Gastrocnemius medialis (tissue), 4 donors: ENCODE results near the gene PRKACB.

Experiments used
- POLR2A ChIP-seq, 2 donors: fragments of 450-650 bp; IDR thresholded peaks; one replicate each; pipeline ENCODE4 v1.6.1; 2017; ENCODE audit warnings: antibody characterized with exemption in 2 of 2, mild to moderate bottlenecking in 2 of 2, moderate library complexity in 2 of 2
- TF ChIP-seq, protein P1 (sequence below), 5 experiments: fragments of 450-650 bp in 3 of 5; fragments of 200-600 bp in 2 of 5; sonication (generic) in 2 of 5; IDR thresholded peaks in 4 of 5; conservative IDR thresholded peaks in 1 of 5; 1 replicate in 4 of 5; 2 replicates in 1 of 5; pipeline ENCODE4 v1.5.1; 2016 to 2019; ENCODE audit warnings: antibody characterized with exemption in 5 of 5, mild to moderate bottlenecking in 3 of 5, moderate library complexity in 3 of 5

DNA sequence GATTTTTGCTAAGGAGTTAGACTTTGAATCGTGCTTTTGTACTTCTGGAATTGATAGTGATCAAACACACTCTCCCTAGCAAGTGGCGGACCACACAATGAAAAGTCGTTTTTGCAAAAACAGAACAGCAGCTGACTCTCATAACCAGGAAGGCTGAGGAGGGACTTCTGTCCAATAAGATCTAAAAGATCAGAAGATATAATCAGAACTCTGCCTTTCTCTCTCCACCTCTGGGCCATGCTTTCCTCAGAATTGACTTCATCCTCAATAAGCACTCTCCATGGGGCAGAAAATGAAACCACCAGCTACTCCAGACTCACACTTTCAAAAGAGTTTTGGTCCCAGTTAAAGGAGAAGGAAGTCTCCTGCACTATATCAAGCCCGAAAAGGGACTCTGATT, 102.1 kb downstream of the PRKACB start:
- TF ChIP-seq, protein P1, sequence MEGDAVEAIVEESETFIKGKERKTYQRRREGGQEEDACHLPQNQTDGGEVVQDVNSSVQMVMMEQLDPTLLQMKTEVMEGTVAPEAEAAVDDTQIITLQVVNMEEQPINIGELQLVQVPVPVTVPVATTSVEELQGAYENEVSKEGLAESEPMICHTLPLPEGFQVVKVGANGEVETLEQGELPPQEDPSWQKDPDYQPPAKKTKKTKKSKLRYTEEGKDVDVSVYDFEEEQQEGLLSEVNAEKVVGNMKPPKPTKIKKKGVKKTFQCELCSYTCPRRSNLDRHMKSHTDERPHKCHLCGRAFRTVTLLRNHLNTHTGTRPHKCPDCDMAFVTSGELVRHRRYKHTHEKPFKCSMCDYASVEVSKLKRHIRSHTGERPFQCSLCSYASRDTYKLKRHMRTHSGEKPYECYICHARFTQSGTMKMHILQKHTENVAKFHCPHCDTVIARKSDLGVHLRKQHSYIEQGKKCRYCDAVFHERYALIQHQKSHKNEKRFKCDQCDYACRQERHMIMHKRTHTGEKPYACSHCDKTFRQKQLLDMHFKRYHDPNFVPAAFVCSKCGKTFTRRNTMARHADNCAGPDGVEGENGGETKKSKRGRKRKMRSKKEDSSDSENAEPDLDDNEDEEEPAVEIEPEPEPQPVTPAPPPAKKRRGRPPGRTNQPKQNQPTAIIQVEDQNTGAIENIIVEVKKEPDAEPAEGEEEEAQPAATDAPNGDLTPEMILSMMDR (IDR thresholded peaks at IDR 0.05 in 4 of 5, conservative IDR thresholded peaks at IDR 0.05 in 1 of 5), result no peak
- no peak for TF ChIP-seq POLR2A (IDR thresholded peaks at IDR 0.05)
